ENCODE measurements around the gene KIF1A.

- TF ChIP-seq CTCF (conservative IDR thresholded peaks at IDR 0.05; ENCODE audit: low read length) (no peak), EZH2phosphoT487 (IDR thresholded peaks at IDR 0.05; ENCODE audit: borderline replicate concordance) (no peak)
Observed at GRCh38 chr2:240823449-240824336, 3.7 kb upstream of the KIF1A start.
